CD4-positive, alpha-beta T cell treated with Interleukin-10 for 1 hour (primary cell): ENCODE measurements around the gene TNFSF13.
A peak's percentile ranks its signal among the peaks of the same experiment; 100 is the strongest.

Experiments
- DNase-seq: peaks from one replicate; pipeline ENCODE4 v3.0.0-alpha.2; 2020

Gene TNFSF13

DNA sequence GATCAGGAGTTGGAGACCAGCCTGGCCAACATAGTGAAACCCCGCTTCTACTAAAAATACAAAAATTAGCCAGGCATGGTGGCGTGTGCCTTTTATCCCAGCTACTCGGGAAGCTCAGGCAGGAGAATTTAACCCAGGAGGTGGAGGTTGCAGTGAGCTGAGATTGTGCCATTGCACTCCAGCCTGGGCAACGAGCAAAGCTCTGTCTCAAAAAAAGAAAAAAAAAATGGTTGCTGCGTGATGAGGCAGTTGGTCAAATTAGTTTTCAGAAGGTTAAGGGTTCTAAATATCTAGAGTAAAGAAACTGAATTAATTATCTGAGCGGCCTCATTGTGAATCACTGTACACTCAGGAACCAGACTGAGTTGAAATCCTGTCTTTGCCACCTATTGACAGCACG, 17.4 kb downstream of the TNFSF13 start:
- no peak for DNase-seq

DNA sequence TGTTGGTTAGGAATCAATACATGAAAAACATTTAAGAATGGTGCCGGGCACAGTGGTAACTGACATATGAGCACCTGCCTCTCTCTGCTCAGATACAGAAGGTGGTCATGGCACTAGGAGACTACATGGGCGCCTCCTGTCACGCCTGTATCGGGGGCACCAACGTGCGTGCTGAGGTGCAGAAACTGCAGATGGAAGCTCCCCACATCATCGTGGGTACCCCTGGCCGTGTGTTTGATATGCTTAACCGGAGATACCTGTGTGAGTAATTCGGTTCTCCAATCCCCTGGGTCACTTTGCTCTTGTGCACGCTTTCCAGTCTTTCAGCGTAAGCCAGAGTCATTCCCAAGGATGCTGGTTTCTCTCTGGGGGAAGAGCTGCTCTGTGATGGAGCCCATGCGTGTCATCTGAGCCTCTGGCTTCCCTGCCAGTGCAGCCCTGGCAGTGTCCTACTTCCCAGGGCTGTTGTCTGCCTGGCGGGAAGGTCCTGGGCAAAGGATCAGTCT, 17.9 kb downstream of the TNFSF13 start:
- DNase-seq: no peak

DNA sequence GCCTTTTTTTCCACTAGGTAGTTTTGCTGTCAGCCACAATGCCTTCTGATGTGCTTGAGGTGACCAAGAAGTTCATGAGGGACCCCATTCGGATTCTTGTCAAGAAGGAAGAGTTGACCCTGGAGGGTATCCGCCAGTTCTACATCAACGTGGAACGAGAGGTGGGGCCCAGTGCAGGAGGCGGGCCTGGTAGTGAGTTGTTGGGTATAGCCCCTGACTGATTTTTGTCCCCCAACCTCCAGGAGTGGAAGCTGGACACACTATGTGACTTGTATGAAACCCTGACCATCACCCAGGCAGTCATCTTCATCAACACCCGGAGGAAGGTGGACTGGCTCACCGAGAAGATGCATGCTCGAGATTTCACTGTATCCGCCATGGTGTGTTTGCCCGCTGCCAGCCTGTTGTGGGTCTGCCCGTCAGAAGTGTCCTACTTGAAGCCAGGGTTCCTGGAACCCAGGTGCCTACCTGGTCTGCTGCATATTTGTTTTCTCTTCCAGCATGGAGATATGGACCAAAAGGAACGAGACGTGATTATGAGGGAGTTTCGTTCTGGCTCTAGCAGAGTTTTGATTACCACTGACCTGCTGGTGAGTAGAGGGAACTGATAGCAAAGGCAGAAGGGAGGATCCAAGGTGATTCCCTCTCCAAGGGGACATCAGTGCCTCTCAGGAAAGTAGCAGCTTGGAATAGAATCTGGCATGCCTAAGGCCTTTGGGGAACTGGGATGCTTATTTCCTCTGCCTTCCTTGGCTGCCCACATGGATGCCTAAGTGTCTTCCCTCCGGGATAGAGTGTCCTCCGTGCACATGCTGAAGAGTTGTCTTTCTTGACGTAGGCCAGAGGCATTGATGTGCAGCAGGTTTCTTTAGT, 19.0 kb downstream of the TNFSF13 start:
- DNase-seq: no peak

DNA sequence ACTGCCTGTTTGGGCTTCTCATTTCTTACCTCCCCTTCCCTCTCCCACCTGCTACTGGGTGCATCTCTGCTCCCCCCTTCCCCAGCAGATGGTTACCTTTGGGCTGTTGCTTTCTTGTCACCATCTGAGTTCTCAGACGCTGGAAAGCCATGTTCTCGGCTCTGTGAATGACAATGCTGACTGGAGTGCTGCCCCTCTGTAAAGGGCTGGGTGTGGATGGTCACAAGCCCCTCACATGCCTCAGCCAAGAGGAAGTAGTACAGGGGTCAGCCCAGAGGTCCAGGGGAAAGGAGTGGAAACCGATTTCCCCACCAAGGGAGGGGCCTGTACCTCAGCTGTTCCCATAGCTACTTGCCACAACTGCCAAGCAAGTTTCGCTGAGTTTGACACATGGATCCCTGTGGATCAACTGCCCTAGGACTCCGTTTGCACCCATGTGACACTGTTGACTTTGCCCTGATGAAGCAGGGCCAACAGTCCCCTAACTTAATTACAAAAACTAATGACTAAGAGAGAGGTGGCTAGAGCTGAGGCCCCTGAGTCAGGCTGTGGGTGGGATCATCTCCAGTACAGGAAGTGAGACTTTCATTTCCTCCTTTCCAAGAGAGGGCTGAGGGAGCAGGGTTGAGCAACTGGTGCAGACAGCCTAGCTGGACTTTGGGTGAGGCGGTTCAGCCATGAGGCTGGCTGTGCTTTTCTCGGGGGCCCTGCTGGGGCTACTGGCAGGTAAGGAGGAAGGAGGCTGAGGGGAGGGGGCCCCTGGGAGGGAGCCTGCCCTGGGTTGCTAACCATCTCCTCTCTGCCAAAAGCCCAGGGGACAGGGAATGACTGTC, 20.7 kb downstream of the TNFSF13 start, which contains the start of gene CD68:
TSS of gene CD68 (plus strand) at position 638 of the 833 bp plus-strand sequence. CDS start at position 678, 40 bp downstream.
- DNase-seq: peak; percentile 69

- DNase-seq: peak; percentile 60
Observed at GRCh38 chr17:7579834-7580603, 21.5 kb downstream of the TNFSF13 start.

DNA sequence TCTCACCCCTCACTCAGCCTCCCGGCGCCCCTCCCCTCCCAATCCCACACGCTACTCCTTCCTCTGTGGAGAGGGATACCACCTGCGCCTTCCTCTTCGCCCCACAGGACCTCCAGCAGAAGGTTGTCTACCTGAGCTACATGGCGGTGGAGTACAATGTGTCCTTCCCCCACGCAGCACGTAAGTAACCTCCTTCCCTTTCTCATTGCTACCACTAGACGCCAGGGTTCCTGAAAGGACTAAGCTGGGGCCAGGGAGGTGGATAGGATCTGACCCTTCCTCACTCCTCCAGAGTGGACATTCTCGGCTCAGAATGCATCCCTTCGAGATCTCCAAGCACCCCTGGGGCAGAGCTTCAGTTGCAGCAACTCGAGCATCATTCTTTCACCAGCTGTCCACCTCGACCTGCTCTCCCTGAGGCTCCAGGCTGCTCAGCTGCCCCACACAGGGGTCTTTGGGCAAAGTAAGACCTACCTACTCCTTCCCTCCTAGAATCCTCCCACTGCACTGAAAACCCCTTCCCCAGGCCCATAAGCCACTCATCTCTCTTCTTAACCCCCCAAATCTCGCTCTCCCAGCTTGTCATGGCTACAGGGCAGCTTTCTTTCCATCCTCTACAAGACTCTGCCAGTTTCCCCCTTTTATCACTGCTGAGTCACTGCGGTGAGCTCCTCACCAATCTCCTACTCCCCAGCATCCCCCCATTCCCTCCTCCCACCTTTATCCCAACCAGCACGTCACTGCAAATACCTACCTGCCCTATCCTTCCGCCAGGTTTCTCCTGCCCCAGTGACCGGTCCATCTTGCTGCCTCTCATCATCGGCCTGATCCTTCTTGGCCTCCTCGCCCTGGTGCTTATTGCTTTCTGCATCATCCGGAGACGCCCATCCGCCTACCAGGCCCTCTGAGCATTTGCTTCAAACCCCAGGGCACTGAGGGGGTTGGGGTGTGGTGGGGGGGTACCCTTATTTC, 22.3 kb downstream of the TNFSF13 start:
- DNase-seq: no peak

DNA sequence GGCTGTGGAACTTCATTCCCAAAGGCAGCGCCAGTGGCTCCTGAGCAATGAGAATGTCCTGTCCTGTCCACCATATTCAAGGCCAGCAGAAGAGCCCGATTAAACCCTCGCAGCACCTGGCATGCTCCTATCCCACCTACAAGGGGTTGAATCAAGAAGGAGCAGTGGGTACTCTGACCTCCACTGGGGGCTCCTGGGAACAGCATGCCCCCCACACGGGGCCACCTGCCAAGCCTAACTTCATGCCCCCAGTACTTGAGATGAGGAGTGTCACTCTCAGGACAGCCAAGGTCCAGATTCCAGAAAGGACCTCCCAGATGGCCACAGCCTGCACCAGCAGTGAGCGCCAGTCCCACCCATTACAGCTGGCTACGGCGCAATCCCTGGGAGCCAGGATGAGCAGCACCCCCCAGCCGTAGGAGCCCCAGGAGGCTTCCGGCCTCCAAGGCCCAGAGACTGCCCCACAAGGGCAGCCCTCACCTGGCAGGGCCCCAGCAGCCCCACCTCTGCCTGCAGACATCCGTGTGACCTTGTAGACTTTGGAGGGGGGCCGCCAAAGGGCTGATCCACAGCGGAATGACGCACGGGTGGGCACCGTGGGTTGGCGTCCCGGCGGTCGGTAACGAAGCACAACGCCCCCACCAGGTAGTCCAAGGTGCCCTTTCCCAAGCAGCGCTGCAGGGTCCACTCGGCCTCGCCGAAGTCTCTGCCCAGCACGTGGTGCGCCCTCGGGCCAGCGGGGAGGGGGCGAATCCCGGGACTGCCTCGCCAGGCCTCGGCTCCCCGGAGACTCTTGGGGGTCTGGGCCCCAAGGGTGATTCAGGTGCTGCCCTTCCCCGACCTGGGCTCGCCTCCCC, 24.1 kb downstream of the TNFSF13 start:
- DNase-seq: no peak

- peak; percentile 97 for DNase-seq
Observed at GRCh38 chr17:7583253-7584109, 24.9 kb downstream of the TNFSF13 start, which contains the start of gene MPDU1. TSS of gene MPDU1 (plus strand) at chr17:7583852. CDS start at chr17:7583863, 11 bp downstream.

DNA sequence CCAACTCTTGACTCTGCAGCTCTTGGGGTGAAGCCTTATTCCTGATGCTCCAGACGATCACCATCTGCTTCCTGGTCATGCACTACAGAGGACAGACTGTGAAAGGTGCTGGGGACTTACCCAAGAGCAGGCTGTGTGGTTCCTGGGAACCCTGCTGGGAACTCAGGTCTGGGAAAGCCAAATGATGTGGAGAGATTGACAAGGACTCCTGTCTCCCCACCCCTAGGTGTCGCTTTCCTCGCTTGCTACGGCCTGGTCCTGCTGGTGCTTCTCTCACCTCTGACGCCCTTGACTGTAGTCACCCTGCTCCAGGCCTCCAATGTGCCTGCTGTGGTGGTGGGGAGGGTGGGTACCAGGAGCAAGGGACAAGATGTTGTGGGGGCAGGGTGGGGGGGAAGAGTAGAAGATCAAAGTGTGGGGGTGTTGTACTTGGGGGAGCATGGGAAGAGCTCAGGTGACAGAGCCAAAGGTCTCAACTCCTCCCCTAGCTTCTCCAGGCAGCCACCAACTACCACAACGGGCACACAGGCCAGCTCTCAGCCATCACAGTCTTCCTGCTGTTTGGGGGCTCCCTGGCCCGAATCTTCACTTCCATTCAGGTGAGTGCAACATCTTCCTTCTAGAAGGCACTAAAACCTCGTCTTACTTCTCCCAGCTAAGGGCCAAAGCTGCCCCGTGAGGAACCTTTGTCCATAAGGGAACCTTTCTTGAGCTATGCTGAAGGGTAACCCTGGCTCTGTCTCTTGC, 28.3 kb downstream of the TNFSF13 start:
- no peak for DNase-seq

DNA sequence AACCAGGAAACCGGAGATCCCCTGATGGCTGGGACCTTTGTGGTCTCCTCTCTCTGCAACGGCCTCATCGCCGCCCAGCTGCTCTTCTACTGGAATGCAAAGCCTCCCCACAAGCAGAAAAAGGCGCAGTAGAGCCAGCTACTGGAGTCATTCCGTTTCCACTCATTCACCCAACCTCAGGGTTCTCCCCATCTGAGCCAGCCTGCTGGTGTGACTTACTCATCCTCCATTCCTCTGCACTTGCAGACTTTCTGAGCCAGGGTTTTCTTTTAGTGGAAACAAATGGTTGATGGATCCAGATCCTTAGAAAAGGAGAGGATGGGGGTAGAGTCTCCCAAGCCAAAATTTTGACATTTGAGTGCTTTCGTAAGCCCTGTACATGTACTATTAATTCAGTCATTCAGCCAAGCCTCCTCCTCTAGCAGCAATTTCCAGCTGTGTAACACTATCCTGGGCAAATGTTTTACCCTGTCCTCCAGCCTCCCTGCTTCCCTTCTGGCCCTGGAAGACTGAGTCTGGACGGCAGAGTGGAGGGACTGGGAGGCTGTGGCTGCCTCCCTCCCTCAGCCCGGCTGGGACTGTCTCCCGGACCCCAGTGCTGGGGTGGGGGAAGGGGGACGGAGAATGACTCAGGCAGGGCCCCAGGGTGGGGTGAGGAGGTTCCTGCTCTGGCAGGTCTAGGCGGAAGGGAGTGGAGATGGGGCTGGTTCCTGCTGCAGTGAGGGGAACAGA, 29.0 kb downstream of the TNFSF13 start:
- no peak for DNase-seq

DNA sequence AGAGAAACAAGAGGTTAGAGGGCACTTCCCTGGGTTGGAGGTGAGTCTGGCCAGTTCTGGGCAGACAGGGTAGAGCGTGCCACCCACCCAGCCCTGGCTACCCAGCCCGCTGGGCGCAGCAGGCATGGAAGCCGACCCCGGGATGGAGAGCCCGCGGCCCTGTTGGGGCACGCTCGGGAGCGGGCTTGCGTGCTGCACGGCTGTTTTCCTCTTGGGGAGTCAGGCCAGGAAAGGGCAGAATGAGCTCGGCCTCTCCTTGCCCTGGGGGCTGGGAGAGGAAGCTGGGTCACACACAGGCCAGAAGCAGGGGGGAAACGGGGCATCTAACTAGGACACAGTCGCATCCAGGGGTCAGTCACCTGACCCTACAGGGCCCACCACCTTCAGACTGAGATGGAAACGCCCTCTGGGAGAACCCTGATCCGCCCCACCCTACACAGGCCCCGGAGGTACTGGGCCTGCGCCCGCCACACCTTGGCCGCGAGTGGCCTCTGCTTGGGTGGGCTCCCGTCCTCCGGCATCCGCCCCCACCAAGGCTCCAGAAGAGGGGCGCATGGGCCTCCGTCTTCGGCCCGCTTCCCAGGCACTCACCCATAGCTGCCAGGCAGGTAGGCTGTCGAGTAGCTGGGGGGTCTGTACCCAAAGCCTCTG, 30.1 kb downstream of the TNFSF13 start:
- DNase-seq: no peak

GRCh38 chr17:7589204-7589868, 30.8 kb downstream of the TNFSF13 start:
- peak; percentile 73 for DNase-seq

DNA sequence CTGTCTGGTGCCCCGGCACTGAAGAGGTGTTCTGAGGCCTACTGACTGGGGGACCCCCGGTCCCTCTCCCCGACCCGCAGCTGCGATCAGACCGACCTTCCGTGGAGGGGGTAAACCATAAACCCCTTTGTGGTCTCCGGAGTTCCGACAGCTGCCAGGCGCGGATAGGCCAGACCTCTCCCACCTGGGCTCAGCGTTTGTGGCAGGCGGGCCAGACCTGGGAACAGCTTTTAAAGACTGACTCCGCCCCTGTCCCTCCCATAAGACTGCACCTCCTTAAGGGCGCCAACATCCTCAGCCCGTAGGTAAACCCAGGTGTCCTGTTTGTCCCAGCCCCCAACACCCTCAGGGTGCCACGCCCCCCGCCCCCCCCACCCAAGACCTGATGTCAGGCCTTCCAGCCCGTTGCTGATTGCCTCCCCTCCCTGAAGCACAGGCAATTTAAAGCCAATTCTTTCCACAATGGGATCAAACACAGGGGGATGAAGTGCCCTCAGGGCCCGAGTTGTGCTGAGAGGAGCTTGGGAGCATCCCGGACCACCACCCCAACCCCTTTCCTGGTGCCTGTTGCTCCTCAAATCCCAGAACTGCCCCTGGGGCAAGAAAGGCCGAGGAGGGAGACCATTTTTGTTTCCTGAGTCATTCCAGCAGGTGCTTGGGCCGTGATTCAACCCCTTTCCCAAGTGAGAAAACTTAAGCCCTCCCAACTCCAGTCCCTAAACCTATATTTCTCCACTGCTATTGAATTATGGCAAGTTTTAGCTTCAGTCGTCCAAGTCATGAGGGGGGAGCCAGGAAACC, 31.5 kb downstream of the TNFSF13 start, which contains the start of gene SOX15:
TSS of gene SOX15 (minus strand) at position 204 of the 801 bp plus-strand sequence. CDS start 418 bp downstream, outside the sequence.
- DNase-seq: no peak

DNA sequence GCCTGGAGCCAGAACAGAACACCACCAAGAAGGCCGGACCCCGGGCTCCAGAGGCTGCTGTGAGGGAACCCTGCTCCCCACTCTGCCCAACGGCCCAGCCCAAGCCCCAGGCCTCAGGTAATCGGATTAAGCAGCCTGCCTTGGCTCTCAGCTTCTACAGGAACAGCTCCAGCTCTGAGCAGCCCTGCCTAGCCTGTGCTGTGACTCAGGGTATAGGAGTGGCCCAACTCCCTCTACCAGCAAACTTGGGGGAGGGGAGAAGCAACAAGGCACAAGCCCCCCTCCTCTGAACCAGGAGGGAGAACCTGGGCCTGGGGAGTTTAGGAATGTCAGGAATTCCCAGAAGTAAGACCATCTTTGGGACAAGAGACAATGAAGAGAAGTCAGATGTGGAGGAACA, 32.2 kb downstream of the TNFSF13 start:
- no peak for DNase-seq

- DNase-seq: no peak
Observed at GRCh38 chr17:7591596-7591995, 33.0 kb downstream of the TNFSF13 start.
